ENCODE data around the gene HOXB7.

DNA sequence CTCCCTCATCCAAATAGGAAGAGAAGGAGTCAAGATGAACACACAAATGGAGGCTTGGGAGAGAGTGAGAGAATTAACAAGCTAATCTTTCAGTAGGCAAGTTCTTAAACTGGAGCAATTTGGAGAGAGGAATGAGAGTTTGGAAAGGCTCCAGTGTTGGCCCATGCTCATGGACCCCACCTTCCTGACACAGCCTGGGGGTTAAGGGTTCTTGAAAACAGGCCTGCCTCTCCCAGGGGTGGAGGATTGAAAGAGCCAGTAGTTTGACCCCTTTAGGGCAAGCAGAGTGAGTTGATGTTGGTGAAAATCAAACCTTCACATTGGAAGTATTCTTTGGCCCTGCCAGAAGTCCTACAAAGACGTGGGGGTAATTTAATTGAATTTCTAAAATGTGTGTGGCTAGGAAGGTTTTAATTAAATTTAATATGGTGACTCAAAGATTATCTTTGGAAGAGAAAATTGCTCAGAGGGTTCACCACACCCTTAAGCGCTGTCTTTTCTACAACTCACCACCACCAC lies 26.5 kb downstream of the HOXB7 start:
- no peak for TF ChIP-seq POLR2A (IDR thresholded peaks at IDR 0.05)
- TF ChIP-seq, protein P1, sequence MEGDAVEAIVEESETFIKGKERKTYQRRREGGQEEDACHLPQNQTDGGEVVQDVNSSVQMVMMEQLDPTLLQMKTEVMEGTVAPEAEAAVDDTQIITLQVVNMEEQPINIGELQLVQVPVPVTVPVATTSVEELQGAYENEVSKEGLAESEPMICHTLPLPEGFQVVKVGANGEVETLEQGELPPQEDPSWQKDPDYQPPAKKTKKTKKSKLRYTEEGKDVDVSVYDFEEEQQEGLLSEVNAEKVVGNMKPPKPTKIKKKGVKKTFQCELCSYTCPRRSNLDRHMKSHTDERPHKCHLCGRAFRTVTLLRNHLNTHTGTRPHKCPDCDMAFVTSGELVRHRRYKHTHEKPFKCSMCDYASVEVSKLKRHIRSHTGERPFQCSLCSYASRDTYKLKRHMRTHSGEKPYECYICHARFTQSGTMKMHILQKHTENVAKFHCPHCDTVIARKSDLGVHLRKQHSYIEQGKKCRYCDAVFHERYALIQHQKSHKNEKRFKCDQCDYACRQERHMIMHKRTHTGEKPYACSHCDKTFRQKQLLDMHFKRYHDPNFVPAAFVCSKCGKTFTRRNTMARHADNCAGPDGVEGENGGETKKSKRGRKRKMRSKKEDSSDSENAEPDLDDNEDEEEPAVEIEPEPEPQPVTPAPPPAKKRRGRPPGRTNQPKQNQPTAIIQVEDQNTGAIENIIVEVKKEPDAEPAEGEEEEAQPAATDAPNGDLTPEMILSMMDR (IDR thresholded peaks at IDR 0.05) = no peak

Measured in Peyer's patch (tissue), 4 donors.